Nephron progenitor cell (in vitro differentiated cells): Measurements from ENCODE around the gene GRK5.

Experiments used
- DNase-seq: peaks from one replicate; pipeline ENCODE4 v3.0.0; 2021
- H3K27ac Mint-ChIP-seq: 2 replicates; pipeline ENCODE4 v1.8.0; 2021; ENCODE audit warnings: mild to moderate bottlenecking, moderate library complexity, mixed read lengths
- H3K27me3 Mint-ChIP-seq: 2 replicates; pipeline ENCODE4 v1.8.0; 2021; ENCODE audit warnings: mild to moderate bottlenecking, low read depth, mixed read lengths; ENCODE audit not compliant: poor library complexity
- H3K36me3 Mint-ChIP-seq: 2 replicates; pipeline ENCODE4 v1.8.0; 2021; ENCODE audit warnings: low read depth, mixed read lengths
- H3K4me1 Mint-ChIP-seq: 2 replicates; pipeline ENCODE4 v1.8.0; 2021; ENCODE audit warnings: mixed read lengths
- H3K4me3 Mint-ChIP-seq: 2 replicates; pipeline ENCODE4 v1.8.0; 2021; ENCODE audit warnings: mild to moderate bottlenecking, moderate library complexity, mixed read lengths
- H3K9me3 Mint-ChIP-seq: 2 replicates; pipeline ENCODE4 v1.8.0; 2021; ENCODE audit warnings: mild to moderate bottlenecking, moderate library complexity, mixed read lengths
- CTCF ChIP-seq: fragments of 200-600 bp; sonication (generic); IDR thresholded peaks from 2 replicates; pipeline ENCODE4 v1.5.0; 2021; ENCODE audit warnings: antibody characterized with exemption

Gene GRK5

GRCh38 chr10:119371704-119372663, 164.6 kb downstream of the GRK5 start:
- H3K36me3 Mint-ChIP-seq, result no peaks in the 10 kb centered on the region

GRCh38 chr10:119373294-119374102, 166.1 kb downstream of the GRK5 start:
- Mint-ChIP-seq H3K27me3 (peaks cover 3% of the 10 kb centered on the region), H3K4me1 (peaks cover 84% of the 10 kb centered on the region), H3K9me3 (no peaks in the 10 kb centered on the region), H3K4me3 (no peak overlapping the region), H3K27ac (peak overlapping the region; percentile 20), H3K36me3 (no peaks in the 10 kb centered on the region)
- DNase-seq, result no peak
- no peak for TF ChIP-seq CTCF

More at GRCh38 chr10:119371704-119372663, 164.6 kb downstream of the GRK5 start:
- no peak overlapping the region for H3K4me3 Mint-ChIP-seq
- peaks cover 3% of the 10 kb centered on the region for H3K27me3 Mint-ChIP-seq
- no peak overlapping the region for H3K27ac Mint-ChIP-seq
- H3K9me3 Mint-ChIP-seq, result no peaks in the 10 kb centered on the region
- peaks cover 79% of the 10 kb centered on the region for H3K4me1 Mint-ChIP-seq
- TF ChIP-seq CTCF, result no peak
- DNase-seq, result no peak

GRCh38 chr10:119374236-119374635, 166.9 kb downstream of the GRK5 start:
- Mint-ChIP-seq H3K4me3 (no peak overlapping the region), H3K27me3 (peaks cover 3% of the 10 kb centered on the region), H3K9me3 (no peaks in the 10 kb centered on the region), H3K36me3 (no peaks in the 10 kb centered on the region), H3K4me1 (peaks cover 84% of the 10 kb centered on the region), H3K27ac (no peak overlapping the region)
- no peak for DNase-seq
- TF ChIP-seq CTCF, result no peak

GRCh38 chr10:119375574-119376272, 168.4 kb downstream of the GRK5 start:
- no peaks in the 10 kb centered on the region for H3K9me3 Mint-ChIP-seq
- DNase-seq, result peak; percentile 38
- peaks cover 3% of the 10 kb centered on the region for H3K27me3 Mint-ChIP-seq
- peaks cover 84% of the 10 kb centered on the region for H3K4me1 Mint-ChIP-seq
- H3K27ac Mint-ChIP-seq, result peak overlapping the region; percentile 17
- peaks cover 8% of the 10 kb centered on the region for H3K36me3 Mint-ChIP-seq
- H3K4me3 Mint-ChIP-seq, result peak overlapping the region; percentile 0
- no peak for TF ChIP-seq CTCF

GRCh38 chr10:119377451-119377957, 170.1 kb downstream of the GRK5 start:
- H3K27ac Mint-ChIP-seq, result no peak overlapping the region
- no peak for DNase-seq
- TF ChIP-seq CTCF, result no peak
- peaks cover 79% of the 10 kb centered on the region for H3K4me1 Mint-ChIP-seq
- H3K9me3 Mint-ChIP-seq, result no peaks in the 10 kb centered on the region
- no peak overlapping the region for H3K4me3 Mint-ChIP-seq
- H3K36me3 Mint-ChIP-seq, result peaks cover 24% of the 10 kb centered on the region
- H3K27me3 Mint-ChIP-seq, result peaks cover 5% of the 10 kb centered on the region
